ENCODE results near the gene OMA1.
"Not testable (repeated sequence)": the region's sequence is repeated elsewhere in the genome, so short reads cannot be mapped to it uniquely, and the experiment has no call there.

DNA sequence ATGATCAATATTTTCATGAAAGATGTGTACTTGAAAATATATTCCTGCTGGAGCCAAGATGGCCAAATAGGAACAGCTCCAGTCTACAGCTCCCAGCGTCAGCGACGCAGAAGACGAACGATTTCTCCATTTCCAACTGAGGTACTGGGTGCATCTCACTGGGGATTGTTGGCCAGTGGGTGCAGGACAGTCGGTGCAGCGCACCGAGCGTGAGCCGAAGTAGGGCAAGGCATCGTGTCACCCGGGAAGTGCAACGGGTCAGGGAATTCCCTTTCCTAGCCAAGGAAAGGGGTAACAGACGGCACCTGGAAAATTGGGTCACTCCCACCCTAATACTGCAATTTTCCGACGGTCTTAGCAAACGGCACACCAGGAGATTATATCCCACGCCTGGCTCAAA is 57.6 kb downstream of the OMA1 start:
- not testable (repeated sequence) for TF ChIP-seq ZFP30 (CRISPR knock-in tag; IDR thresholded peaks at IDR 0.05); PPARA (CRISPR knock-in tag; IDR thresholded peaks at IDR 0.05; ENCODE audit: borderline replicate concordance); TCF4 (CRISPR knock-in tag; IDR thresholded peaks at IDR 0.05; ENCODE audit: borderline replicate concordance); CREB5 (CRISPR knock-in tag; IDR thresholded peaks at IDR 0.05; ENCODE audit: low read depth); ZNF8 (CRISPR knock-in tag; IDR thresholded peaks at IDR 0.05); ZNF565 (CRISPR knock-in tag; conservative IDR thresholded peaks at IDR 0.05; ENCODE audit: low read depth); PATZ1 (CRISPR knock-in tag; IDR thresholded peaks at IDR 0.05; ENCODE audit: borderline replicate concordance); POU6F1 (CRISPR knock-in tag; IDR thresholded peaks at IDR 0.05; ENCODE audit: borderline replicate concordance, low read depth); ISL1 (CRISPR knock-in tag; IDR thresholded peaks at IDR 0.05); BACH2 (CRISPR knock-in tag; IDR thresholded peaks at IDR 0.05; ENCODE audit: borderline replicate concordance)
- TF ChIP-seq, protein P1, sequence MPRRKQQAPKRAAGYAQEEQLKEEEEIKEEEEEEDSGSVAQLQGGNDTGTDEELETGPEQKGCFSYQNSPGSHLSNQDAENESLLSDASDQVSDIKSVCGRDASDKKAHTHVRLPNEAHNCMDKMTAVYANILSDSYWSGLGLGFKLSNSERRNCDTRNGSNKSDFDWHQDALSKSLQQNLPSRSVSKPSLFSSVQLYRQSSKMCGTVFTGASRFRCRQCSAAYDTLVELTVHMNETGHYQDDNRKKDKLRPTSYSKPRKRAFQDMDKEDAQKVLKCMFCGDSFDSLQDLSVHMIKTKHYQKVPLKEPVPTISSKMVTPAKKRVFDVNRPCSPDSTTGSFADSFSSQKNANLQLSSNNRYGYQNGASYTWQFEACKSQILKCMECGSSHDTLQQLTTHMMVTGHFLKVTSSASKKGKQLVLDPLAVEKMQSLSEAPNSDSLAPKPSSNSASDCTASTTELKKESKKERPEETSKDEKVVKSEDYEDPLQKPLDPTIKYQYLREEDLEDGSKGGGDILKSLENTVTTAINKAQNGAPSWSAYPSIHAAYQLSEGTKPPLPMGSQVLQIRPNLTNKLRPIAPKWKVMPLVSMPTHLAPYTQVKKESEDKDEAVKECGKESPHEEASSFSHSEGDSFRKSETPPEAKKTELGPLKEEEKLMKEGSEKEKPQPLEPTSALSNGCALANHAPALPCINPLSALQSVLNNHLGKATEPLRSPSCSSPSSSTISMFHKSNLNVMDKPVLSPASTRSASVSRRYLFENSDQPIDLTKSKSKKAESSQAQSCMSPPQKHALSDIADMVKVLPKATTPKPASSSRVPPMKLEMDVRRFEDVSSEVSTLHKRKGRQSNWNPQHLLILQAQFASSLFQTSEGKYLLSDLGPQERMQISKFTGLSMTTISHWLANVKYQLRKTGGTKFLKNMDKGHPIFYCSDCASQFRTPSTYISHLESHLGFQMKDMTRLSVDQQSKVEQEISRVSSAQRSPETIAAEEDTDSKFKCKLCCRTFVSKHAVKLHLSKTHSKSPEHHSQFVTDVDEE (CRISPR knock-in tag; IDR thresholded peaks at IDR 0.05), result not testable (repeated sequence)
